ENCODE measurements around the gene DNM3. TPM values are rescaled to one million over a fixed set of nuclear protein-coding genes. Genes with fewer than 3 reads are reported as not detected.

Gene DNM3
- total and polyA plus RNA-seq, 12 donors, result 7.2 to 78.6 (median 18.4) TPM

DNA sequence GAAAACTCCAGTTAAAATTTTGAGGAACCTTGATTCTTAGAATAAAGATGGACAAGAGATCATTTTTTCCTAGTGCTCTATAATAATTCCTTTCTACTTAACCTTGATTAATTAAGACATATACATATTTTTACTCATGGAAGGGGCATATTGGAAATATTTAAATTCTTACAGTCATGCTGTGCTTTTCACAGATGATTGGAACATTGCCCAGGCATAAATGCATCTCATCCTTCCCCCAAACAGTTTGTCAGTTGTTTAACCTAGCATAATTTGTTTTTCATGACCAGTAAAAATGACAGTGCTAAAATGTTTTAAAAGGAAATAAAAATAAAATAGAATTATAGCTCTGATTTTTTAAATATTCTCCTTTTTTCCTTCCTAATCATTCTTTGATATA, 140.0 kb downstream of the DNM3 start:
- H3K36me3 ChIP-seq (replicated peaks in 1 of 2), result no peaks in the 10 kb centered on the region
- H3K4me3 ChIP-seq, result no peak overlapping the region
- H3K27me3 ChIP-seq, result no peaks in the 10 kb centered on the region
- no peak for TF ChIP-seq POLR2A (IDR thresholded peaks at IDR 0.05)
- TF ChIP-seq, protein P1, sequence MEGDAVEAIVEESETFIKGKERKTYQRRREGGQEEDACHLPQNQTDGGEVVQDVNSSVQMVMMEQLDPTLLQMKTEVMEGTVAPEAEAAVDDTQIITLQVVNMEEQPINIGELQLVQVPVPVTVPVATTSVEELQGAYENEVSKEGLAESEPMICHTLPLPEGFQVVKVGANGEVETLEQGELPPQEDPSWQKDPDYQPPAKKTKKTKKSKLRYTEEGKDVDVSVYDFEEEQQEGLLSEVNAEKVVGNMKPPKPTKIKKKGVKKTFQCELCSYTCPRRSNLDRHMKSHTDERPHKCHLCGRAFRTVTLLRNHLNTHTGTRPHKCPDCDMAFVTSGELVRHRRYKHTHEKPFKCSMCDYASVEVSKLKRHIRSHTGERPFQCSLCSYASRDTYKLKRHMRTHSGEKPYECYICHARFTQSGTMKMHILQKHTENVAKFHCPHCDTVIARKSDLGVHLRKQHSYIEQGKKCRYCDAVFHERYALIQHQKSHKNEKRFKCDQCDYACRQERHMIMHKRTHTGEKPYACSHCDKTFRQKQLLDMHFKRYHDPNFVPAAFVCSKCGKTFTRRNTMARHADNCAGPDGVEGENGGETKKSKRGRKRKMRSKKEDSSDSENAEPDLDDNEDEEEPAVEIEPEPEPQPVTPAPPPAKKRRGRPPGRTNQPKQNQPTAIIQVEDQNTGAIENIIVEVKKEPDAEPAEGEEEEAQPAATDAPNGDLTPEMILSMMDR (IDR thresholded peaks at IDR 0.05), result no peak
- peaks cover 5% of the 10 kb centered on the region in 2 donors for H3K4me1 ChIP-seq (replicated peaks in 1 of 2)
- H3K9me3 ChIP-seq (replicated peaks in 1 of 3), result no peaks in the 10 kb centered on the region
- no peak overlapping the region for H3K27ac ChIP-seq
- intact Hi-C loops (cut with DNase I), result loop anchor here in 1 of 2 donors (10.0 kb wide), 1 partner anchor 337 kb away; no protein-coding TSS in a partner anchor
- DNase-seq, result no peak

DNA sequence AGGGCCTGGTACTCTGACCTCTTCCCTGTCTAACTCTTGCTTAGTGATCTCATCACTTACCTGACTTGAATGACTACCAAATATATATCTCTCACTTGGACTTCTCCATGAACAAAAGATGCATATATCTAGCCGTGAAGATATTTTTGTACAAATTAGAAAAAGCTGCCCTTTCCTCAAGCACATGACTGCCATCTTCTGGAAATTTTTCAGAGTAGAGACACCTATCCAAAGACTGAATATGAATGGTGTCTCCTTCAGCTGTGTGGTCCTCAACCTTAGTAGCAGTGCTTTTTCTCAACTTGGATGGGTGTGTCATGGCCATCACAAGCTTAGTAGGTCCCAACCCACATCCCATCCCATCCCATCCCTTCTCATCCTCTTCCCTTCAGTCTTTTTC, 142.3 kb downstream of the DNM3 start:
- TF ChIP-seq, protein P1 (IDR thresholded peaks at IDR 0.05), result peak in 5 of 6 experiments; percentile 25 to 54 (median 46)
- no peak for TF ChIP-seq POLR2A (IDR thresholded peaks at IDR 0.05)
- H3K4me1 ChIP-seq (replicated peaks in 1 of 2), result peaks cover 5% of the 10 kb centered on the region in 2 donors
- DNase-seq, result no peak
- H3K9me3 ChIP-seq (replicated peaks in 1 of 3), result no peaks in the 10 kb centered on the region
- H3K27ac ChIP-seq, result no peak overlapping the region
- intact Hi-C loops (cut with DNase I), result loop anchor here (2.0 to 10.0 kb wide), 2 partner anchors 181 to 339 kb away; no protein-coding TSS in a partner anchor
- WGBS, 4 donors, result 34 to 45% (median 40%) methylated on average over 1 of the region's 1 CpG
- H3K27me3 ChIP-seq, result no peaks in the 10 kb centered on the region
- no peak overlapping the region for H3K4me3 ChIP-seq
- H3K36me3 ChIP-seq (replicated peaks in 1 of 2), result no peaks in the 10 kb centered on the region

DNA sequence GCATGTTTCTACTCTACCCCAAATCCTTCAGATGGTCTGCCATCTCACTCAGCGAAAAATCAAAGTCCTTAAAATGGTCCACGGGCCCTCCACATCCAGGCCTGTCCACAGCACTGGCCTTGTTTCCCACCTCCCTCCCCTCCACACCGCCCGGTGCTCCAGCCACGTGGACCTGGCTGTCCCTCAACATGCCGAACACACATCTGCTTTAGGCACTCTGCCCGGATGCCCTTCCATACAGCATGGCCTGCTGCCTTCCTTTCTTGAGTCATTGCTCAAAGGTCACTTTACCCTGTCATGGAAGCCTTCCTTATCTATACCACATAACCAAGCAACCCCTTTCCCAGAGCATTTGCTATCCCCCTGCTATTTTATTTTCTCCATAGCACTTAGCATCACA, 143.0 kb downstream of the DNM3 start:
- no peak for TF ChIP-seq POLR2A (IDR thresholded peaks at IDR 0.05)
- TF ChIP-seq, protein P1 (IDR thresholded peaks at IDR 0.05), result no peak
- H3K4me3 ChIP-seq, result no peak overlapping the region
- DNase-seq, result peak; percentile 48 to 76 (median 70)
- peaks cover 5 to 11% of the 10 kb centered on the region in 2 donors for H3K4me1 ChIP-seq (replicated peaks in 1 of 2)
- H3K27ac ChIP-seq, result no peak overlapping the region
- no peaks in the 10 kb centered on the region for H3K36me3 ChIP-seq (replicated peaks in 1 of 2)
- WGBS, 4 donors, result 38 to 56% (median 50%) methylated on average over 7 of the region's 7 CpGs
- H3K27me3 ChIP-seq, result no peaks in the 10 kb centered on the region
- intact Hi-C loops (cut with DNase I), result loop anchor here in 1 of 2 donors (2.0 to 10.0 kb wide), 2 partner anchors 179 to 339 kb away; no protein-coding TSS in a partner anchor
- H3K9me3 ChIP-seq (replicated peaks in 1 of 3), result no peaks in the 10 kb centered on the region

DNA sequence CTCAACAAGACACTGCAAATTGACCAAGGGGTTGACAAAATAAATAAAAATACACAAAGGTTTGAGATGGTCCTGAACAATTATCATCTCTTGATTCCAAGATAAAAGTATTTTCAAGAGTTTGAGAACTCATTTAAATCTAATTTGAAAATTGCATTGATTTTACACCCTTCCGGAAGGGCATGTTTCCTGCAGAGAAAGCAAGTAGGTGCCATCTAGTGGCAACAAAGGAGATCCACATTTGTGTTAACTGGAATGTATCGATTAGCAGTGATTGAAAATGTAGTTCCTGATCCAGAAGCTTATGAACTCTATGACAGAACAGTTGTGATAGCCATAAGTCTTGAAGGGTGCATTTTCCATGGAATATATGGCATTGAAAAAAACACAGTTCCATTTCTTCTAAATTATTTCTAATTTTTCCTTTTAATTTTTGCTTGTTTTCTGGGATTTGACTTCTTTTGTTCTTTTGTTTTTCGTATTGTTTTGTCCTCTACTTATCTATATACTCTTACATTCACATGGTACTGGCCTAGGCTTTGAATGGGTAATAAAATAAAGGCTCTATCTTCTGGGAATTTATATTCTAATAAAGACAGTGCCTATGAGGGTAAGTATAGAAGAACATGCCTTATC, 143.7 kb downstream of the DNM3 start:
- no peaks in the 10 kb centered on the region for H3K36me3 ChIP-seq (replicated peaks in 1 of 2)
- DNase-seq, result no peak
- H3K4me3 ChIP-seq, result no peak overlapping the region
- TF ChIP-seq, protein P1 (IDR thresholded peaks at IDR 0.05), result peak; percentile 64 to 87 (median 79)
- TF ChIP-seq POLR2A (IDR thresholded peaks at IDR 0.05), result no peak
- intact Hi-C loops (cut with DNase I), result loop anchor here in 1 of 2 donors (2.0 to 10.0 kb wide), 2 partner anchors 180 to 340 kb away; no protein-coding TSS in a partner anchor
- H3K27ac ChIP-seq, result no peak overlapping the region
- H3K9me3 ChIP-seq (replicated peaks in 1 of 3), result no peaks in the 10 kb centered on the region
- no peaks in the 10 kb centered on the region for H3K27me3 ChIP-seq
- peaks cover 8 to 15% of the 10 kb centered on the region in 2 donors for H3K4me1 ChIP-seq (replicated peaks in 1 of 2)
- 19 to 26% (median 23%) methylated on average over 3 of the region's 3 CpGs for whole genome bisulfite sequencing, 4 donors

Measured in adrenal gland (tissue), 12 donors.